Activated CD4-positive, alpha-beta T cell treated with anti-CD3 and anti-CD28 coated beads, Interleukin-2, amount 50 U/mL, for 48 hours (primary cell): Measurements from ENCODE around the gene JPT1.
"Not testable (repeated sequence)": the region's sequence is repeated elsewhere in the genome, so short reads cannot be mapped to it uniquely, and the experiment has no call there.

ENCODE experiments used
- DNase-seq, 2 experiments: peaks; one replicate each; pipeline ENCODE4 v3.0.0-alpha.2; 2020

The JPT1 gene

DNA sequence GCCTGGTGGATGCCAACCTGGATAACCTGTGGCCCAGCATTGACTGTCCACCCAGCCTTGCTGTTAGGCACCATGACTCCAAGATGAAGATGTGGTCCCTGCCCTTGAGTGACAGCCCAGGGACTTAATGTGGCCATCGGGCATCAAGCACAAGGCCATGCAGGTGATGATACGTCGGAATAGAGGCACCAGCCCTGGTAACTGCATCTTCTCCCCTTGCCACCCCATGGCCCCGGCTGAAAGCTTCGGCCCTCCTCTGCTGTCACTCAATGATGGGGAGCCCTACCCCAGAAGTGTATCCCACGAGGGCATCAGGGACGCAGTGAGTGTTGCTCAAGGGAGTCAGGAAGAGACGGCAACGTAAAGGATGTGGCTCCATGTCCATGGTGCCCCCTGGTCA is 24.7 kb downstream of the JPT1 start:
- no peak for DNase-seq

DNA sequence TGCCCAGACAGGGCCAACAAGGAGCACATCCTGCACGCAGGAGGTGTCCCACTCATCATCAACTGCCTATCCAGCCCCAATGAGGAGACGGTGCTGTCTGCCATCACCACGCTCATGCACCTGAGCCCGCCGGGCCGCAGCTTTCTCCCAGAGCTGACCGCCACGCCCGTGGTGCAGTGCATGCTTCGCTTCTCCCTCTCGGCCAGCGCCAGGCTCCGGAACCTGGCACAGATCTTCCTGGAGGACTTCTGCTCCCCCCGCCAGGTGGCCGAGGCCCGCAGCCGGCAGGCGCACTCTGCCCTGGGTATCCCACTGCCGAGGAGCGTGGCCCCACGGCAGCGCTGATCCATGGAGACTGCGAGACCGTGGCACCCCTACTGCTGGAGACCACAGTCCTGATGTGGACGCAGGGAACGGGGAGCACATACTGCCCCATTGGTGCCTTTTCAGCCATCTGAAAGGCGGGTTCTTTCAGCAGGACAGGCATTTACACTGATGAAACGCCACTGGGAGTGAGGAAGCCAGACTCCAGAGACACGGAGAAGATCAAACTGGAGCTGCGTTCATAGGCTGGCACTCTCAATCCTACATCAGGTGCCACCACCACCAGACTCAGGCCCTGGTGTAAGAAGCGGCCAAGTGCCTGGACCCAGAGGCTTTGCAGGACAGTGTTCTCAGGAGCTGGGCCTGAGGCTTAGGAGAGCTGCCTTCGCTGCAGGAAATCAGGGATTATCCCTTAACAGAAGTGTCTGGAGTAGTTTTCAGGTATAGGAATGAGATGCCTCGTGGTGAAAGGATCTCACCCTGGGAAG is 25.4 kb downstream of the JPT1 start:
- no peak for DNase-seq

DNA sequence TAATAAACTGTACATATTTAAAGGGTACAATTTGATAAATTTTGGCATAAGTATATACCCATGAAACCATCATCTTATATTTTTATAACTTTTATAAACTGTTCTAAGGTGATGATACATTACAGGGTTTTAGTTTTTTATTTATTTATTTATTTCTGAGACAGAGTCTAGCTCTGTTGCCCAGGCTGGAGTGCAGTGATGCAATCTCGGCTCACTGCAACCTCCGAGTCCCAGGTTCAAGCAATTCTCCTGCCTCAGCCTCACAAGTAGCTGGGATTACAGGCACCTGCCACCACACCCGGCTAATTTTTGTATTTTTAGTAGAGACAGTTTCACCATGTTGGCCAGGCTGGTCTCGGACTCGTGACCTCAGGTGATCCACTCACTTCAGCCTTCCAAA is 26.4 kb downstream of the JPT1 start:
- DNase-seq = not testable (repeated sequence)

DNA sequence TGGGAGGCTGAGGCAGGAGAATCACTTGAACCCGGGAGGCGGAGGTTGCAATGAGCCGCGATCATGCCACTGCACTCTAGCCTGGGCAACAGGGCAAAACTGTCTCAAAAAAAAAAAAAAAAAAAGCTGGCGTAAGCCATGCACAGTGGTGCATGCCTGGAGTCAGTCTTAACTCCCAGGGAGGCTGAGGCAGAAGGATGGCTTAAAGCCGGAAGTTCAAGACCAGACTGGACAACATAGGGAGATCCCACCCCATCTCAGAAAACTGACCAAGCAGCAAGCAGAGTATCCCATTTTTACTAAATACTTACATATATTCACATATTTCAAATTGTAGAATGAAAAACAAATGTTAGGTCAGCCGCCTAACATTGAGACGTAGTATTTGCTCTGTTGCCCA is 27.4 kb downstream of the JPT1 start:
- DNase-seq = no peak

DNA sequence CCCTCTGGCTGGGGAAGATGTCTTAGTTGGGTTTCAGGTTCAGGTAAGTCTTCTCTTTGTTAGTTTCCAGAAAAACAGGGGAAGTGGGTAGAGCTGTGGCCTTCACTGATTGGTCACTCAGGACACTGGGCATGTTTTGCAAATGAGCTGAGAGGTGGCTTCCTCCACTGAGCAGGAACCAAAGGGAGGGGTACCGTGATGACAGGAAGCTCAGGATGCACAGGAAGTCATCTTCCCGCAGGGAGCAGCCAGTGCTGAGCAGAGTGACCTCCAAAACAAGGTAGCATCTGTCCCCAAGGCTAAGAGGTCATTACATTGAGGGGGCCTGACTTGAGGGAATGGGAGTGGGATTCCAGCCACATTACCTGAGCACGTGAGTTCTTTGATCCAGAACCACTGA is 28.3 kb downstream of the JPT1 start:
- DNase-seq = no peak

DNA sequence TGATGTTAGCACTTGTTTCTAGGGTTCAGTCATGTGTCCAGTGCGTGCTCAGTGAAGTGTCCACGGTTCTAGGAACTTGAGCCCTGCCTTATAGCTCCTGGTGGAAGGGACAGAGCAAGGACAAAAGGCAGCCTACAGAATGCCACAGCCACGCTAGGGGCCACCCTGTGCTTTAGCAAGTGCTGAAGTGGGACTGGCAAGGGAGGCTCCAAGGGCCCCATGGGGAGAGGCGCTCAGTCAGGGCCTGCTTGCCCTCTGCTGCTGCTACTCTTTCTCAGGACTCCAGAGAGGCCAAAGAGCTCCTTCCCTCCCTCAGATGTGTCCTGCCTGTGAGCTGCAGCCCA is 29.5 kb downstream of the JPT1 start:
- no peak for DNase-seq

DNA sequence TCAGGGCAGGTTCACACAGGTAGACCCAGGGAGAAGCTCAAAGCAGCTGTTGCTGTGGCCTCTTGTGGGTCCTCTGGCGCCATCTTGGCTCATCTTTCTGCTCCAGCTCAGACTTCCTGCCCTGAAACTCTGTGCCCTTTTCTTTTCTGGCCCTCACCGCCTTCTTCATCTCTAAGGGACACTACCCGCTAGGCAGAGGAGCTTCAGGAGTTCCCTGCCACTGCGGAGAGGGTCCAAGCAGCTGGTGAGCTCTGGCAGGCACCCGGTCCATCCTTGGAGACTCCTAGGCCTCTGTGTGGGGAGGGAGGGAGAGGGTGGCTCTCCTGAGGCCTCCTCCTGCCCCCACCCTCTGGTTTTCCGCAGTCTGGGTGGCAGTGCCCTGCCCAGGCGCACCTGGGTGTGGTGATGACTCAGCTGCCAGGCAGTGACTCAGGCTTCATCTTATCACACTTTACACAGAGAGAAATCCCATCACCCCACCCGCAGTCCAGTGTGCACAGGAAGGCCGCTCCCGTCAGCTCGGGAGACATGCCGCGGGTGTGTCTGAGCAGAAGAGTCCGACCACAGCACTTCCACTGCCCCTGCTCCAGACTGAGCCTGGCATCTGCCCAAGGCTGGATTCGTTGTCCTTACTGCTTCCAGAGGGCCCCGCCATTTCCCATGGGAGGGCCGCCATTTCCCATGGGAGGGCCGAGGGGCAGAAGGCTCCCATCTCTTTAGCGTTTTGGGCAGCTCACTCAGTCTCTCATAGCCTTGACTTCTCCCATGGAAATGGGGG is 30.1 kb downstream of the JPT1 start:
- DNase-seq = peak; percentile 66 to 71

DNA sequence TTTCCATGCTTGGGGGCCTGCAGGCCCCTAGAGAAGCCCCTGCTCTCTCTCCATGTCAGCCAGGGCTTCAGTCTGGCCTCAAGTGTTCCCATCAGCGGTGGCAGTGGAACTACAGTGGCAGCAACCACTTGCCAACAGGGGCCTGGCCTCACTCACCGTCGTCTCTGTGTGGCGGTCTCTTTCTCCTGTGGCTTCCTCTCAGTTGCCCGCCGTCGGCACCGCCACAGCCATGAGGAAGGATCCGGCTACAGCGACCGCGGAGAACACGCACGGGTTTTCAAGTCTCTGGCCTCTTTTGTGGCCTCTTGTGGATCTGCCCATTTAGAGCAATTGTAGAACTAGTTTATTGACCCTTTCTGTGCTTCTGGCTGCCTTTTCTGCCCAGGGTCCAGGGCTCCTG is 36.0 kb downstream of the JPT1 start:
- DNase-seq = no peak

DNA sequence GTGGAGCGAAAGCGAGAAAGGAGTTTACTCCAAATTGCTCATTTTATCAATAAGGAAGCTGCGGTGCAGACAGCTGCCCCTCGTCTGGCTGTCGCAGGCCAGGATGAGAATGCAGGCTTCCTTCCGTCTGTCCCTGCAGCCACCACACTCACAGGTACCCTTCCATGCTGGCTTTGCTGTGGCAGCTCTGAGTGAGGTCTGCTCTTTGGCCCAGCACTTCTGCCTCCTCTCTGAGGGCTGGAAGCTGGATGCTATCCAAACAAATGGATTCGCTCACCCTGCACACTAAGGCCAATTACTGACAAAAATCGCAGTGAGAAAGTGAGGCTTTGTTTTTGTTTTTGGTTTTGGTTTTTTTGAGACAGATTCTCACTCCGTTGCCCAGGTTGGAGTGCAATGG is 37.6 kb downstream of the JPT1 start:
- no peak for DNase-seq

DNA sequence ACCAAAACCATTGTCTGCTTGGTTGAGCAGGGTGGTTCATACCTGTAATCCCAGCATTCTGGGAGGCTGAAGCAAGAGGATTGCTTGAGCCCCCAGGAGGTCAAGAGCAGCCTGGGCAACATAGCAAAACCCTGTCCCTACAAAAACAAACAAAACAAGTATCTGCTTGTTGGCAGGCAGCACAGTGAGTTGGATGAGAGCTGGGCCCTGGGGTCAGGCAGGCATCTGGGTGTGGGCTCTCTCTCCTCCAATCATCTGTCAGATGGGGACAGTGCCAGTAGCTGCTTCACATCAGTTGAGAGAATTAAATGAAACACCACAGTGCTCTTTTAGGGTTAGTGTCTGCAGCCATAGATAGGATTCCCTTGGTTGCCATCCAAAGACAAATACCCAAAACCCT is 38.8 kb downstream of the JPT1 start:
- DNase-seq = no peak

DNA sequence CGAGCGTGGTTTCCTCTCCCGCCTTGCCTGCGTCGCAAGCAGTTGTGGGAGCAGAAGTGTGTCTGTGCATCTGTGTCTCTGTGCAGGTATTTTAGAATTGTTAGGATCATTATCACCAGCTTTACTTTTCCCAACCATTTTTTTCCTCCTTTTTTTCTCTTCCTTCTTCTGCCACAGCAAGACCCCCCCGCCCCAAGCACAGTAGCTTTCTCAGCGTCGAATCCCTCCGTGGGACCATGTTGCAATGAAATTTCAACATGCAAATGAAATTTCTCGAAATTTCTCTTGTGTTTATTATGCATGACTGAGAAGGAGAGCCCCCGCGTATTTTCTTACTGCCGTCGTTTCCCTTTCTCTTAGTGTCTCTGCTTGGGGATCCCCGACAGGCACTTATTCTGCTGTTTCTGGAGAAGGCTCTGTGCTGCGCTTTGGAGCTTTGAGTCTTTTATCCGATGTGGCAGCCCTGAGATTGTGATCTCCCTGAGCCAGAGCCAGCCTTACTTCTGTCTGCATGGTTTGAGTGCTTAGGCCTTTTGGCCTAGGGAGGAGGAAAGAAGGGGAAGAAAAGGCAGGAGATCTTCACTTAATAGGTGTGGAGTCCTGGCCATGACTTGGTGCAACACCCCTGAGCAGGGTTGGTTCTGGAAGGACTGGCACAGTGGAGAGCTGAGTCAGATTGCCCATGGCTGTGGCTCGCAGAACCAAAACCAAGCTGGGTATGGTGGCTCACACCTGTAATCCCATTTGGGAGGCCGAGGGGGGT is 39.6 kb downstream of the JPT1 start:
- DNase-seq = peak in 1 of 2 experiments; percentile 36

DNA sequence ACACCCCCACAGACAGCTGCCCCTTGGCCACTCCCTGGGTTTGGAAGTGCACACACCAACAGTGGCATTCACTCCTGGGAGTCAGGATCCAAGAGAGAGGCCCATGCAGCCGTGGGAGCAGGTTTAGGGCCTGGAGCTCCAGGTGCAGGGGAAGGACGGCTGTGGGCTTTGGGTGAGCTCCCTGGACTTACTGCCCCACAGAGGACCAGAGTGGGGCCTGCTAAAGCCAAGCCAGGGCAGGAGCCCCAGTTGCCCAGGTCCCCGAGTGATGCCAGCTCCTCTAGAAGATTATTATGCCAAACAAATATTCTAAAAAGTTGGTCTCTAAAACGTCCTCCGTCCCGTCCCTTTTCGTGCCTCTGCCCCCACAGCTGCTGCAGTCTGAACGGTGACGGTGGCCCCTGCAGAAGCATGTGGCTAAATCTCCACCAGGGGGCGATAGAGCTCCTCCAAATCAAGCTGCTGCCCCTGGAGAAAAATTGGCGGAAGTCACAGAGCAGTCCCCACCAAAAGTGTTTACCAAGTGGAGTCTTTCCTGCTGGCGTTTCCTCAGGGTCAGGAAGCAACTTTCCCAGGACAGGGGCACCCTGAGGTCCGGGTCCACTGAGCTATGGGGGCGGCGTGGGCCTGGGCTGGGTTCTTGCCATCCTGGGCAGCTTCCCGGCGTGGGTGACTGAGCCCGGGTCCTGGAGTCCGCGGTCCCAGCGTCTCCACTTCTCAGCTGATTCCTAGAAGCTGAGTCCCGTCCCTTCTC is 40.3 kb downstream of the JPT1 start:
- peak; percentile 91 to 95 for DNase-seq

DNA sequence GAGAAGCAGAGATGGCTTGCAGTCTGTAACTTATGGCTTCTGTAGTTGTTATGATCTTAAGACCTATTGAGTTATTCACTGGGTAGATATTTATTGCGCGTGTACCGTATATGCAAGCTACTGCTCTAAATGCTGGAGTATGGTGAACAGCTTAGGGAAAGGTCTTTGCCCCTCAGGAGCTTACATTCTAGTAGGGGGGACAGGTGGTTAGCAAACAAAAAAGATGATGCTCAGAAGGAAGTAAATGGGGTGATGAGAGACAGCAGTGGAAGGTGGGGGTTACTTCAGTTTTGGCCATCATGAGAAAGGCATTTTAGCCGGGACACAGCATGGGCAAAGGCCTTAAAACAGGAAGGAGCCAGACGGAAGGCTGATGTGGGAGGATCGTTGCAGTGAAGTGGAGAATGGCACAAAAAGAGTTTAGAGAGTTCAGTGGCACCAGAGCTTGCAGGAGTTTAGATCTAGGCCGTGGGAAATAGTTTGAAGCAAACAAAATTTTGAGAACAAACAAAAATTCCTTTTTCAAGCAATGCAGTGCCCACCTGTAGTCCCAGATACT is 42.5 kb downstream of the JPT1 start:
- no peak for DNase-seq

DNA sequence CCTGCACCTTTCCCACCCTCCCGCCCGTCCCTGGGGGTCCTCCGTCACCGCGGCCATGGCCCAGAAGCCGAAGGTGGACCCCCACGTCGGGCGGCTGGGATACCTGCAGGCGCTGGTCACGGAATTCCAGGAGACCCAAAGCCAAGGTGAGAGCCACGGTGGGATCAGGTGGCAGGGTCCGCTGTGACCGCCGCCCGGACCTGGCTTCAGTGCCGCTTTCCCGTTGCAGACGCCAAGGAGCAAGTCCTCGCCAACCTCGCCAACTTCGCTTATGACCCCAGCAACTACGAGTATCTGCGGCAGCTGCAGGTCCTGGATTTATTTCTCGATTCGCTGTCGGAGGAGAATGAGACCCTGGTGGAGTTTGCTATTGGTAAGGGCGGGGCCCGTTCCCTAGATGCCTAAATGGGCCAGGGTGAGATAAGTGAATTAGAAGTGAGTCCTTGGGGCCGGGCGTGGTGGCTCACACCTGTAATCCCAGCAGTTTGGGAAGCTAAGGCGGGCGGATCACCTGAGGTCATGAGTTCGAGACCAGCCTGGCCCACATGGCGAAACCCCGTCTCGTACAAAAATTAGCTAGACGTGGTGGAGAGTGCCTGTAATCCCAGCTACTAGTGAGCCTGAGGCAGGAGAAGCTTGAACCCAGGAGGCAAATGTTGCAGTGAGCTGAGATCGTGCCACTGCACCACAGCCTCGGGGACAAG is 43.9 kb downstream of the JPT1 start:
- no peak for DNase-seq

DNA sequence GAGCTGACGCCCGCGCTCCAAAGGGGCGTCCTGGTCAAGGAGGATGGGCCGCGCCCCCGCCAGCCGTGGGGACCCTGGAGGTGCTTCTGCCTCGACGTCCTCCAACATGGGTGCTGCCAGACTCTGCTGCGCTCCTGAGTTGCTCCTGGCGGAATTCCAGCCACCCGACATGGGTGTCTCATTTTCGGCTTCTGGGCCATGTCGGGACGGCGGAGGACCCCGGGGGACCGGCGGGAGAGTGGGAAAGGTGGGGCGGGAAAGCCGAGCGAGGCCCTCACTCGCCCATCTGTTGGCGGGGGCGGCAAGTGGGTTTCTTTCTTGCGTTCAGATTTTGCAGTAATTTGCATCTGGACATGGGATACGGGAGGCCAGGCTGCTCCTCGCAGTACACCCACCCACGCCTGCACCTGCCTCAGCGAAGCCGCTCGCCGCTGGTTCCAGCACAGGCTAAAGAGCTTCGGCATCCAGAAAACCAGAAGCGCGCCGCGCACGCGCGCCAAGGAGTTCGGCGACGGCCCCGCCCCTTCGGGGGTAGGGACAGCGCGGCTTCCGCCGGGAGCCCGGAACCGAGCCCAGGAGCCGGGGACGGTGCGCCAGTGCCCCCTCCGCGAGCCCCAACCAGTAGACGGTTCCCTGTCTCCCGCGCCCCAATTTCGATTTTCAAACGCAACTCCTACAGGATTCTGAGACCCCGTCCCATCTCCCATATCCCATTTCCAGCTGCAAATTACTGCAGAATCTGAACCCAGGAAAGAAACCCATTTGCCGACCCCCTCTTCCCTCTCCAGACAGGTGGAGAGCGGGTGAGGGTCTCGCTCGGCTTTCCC is 44.7 kb downstream of the JPT1 start, which contains the start of gene ARMC7:
TSS of gene ARMC7 (plus strand) at position 563 of the 827 bp plus-strand sequence. CDS start 320 bp downstream, outside the sequence.
- peak; percentile 95 to 96 for DNase-seq

DNA sequence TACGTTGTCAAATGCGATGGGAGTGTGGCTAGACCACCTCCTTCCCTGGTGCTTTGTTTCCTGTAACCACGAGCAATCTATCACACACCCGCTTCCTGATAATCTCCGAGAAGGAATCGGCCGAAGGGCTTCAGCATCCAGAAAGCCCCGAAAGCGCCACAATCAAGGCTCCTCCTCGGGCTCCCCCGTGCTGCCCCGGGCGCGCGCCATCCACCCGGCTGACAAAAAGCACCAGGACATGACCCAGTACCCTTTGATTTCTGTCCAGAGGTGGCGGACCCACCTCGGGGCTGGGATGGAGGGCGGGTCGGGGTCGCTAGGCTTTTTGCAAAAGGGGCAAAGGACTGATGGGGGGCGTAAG is 45.3 kb downstream of the JPT1 start:
- no peak for DNase-seq

DNA sequence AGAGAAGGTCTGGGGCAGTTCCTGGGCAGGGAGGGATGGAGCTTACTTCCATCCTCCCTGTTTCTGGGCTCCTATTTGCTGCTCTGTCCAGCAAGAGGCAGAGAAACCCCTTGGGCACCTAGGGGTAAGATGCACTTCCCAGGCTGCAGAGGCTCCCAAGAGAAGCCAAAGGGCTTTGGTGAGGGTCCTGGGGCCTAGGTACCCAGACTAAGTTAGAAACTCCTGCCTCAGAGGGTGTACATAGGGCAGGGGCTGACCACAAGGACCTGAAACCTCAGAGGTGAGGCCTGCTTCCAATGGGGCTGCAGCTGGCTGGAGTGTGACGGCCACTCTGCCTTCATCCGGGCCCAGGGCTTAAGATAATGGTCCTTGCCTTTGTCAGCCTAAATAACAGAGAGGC is 46.1 kb downstream of the JPT1 start:
- no peak for DNase-seq

DNA sequence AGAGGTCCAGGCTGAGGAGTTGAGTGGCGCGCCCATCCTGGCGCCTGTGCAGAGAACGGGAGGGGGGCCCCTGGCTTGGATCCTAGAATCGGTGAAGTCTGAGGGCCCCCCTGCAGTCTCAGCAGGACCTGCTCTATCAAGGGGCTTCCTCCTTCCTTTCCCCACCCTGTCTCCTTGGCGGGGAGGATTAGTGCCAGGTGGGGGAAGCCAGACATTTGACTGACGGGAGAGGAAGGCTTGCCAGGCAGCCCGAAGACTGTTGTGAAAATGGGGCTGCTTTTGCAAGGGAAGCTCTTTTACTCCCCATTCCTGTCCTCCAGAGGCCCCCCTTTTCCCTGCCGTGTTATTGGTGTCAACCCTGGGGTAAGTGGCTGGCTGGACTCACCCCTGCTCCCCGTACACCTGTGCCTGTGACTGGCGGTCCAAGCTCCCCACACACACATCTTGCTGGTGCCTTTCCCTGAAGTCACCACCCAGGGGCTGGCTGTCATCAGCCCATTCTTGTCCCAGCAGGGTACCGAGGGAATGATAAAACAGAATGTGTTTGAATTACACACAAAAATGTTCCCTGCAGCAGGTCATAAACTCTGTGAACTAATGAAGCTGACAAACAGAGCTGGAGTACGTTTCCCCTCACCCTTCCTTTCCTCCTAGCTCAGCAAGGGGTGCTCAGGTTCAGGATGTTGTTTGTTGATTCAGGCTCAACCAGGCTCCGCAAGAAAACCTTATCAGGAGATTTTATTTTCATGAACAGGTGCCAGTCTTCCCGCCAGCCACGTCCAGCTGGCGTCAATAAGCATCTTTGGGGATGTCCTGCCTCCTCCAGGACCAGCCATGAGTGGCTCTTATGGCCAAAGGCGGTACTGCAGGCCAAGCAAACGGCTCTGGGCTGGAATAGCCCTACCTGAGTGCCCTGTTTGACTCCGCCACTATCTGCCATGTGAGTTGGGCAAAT is 48.9 kb downstream of the JPT1 start:
- peak in 1 of 2 experiments; percentile 51 for DNase-seq
